ENCODE data around the gene DMBX1.

The DMBX1 gene

DNA sequence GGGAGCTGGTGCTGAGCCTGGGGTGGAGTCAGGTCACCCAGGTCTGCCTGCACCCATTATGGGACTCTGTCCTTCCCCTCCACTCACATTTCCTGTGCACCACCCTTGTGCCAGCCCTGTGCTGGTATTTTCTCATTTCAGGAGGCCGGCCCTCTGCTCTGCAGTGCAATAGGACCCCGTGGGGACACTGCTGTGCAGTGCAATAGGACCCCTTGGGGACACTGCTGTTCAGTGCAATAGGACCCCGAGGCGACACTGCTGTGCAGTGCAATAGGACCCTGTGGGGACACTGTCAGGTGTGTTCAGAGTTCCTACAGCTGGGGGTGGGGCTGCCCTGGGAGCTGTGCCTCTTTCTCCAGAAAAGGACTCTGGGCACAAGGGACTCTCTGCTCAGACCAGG is 36.2 kb upstream of the DMBX1 start:
- no peaks in the 10 kb centered on the region for H3K4me1 ChIP-seq (ENCODE audit: control insufficient read depth, low read length)
- H3K27me3 ChIP-seq (ENCODE audit: control insufficient read depth, low read length), result peaks cover 36% of the 10 kb centered on the region; the same call in 1 of the 2 replicates
- no peak overlapping the region for H3K4me3 ChIP-seq (ENCODE audit: low read length)

DNA sequence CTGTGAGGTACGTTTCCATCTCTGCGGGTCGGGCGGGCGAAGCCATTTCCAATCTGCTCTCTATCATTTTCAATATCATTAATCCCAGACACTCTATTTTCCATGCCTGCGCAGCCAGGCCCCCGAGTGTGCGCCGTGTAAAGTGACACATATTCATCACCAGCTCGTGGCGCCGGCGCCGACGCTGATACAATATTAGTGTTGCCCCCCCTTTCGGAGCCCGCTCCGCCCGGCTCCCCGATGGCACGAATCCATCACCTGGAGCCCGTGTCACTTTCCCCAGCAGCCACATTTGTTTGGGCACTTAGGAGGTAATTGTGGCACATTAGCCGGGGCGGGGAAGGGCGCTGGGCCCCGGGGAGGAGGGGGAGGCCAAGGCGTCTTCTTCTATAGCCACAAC is 33.7 kb upstream of the DMBX1 start:
- Histone ChIP-seq H3K79me2 (ENCODE audit: control insufficient read depth, low read length) (no peaks in the 10 kb centered on the region), H3K4me2 (ENCODE audit: low read length) (no peak overlapping the region), H3K4me1 (ENCODE audit: control insufficient read depth, low read length) (no peaks in the 10 kb centered on the region), H3K27me3 (ENCODE audit: control insufficient read depth, low read length) (peaks cover 35% of the 10 kb centered on the region; the same call in 1 of the 2 replicates), H3K9me2 (replicated peaks; ENCODE audit: control insufficient read depth, low read length) (no peaks in the 10 kb centered on the region), H3F3A (ENCODE audit: control insufficient read depth, insufficient read depth) (no peaks in the 10 kb centered on the region), H3K27ac (ENCODE audit: low read depth, low read length) (no peak overlapping the region), H3K36me3 (ENCODE audit: control insufficient read depth, low read length) (no peaks in the 10 kb centered on the region), H3K4me3 (ENCODE audit: low read length) (no peak overlapping the region), H4K20me1 (ENCODE audit: control insufficient read depth, insufficient read depth, low read depth, low read length) (no peaks in the 10 kb centered on the region), H3K9me3 (ENCODE audit: control insufficient read depth, insufficient read depth, low read length) (no peaks in the 10 kb centered on the region)
- no peak for TF ChIP-seq EZH2phosphoT487 (IDR thresholded peaks at IDR 0.05; ENCODE audit: borderline replicate concordance, low read length)
- TF ChIP-seq, protein P1, sequence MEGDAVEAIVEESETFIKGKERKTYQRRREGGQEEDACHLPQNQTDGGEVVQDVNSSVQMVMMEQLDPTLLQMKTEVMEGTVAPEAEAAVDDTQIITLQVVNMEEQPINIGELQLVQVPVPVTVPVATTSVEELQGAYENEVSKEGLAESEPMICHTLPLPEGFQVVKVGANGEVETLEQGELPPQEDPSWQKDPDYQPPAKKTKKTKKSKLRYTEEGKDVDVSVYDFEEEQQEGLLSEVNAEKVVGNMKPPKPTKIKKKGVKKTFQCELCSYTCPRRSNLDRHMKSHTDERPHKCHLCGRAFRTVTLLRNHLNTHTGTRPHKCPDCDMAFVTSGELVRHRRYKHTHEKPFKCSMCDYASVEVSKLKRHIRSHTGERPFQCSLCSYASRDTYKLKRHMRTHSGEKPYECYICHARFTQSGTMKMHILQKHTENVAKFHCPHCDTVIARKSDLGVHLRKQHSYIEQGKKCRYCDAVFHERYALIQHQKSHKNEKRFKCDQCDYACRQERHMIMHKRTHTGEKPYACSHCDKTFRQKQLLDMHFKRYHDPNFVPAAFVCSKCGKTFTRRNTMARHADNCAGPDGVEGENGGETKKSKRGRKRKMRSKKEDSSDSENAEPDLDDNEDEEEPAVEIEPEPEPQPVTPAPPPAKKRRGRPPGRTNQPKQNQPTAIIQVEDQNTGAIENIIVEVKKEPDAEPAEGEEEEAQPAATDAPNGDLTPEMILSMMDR (IDR thresholded peaks at IDR 0.05; ENCODE audit: low read depth, low read length, poor library complexity, severe bottlenecking), result no peak

More for the DNA sequence above, 36.2 kb upstream of the DMBX1 start:
- Histone ChIP-seq H4K20me1 (ENCODE audit: control insufficient read depth, insufficient read depth, low read depth, low read length) (no peaks in the 10 kb centered on the region), H3K9me2 (replicated peaks; ENCODE audit: control insufficient read depth, low read length) (no peaks in the 10 kb centered on the region), H3F3A (ENCODE audit: control insufficient read depth, insufficient read depth) (no peaks in the 10 kb centered on the region), H3K36me3 (ENCODE audit: control insufficient read depth, low read length) (no peaks in the 10 kb centered on the region), H3K9me3 (ENCODE audit: control insufficient read depth, insufficient read depth, low read length) (no peaks in the 10 kb centered on the region), H3K27ac (ENCODE audit: low read depth, low read length) (no peak overlapping the region), H3K79me2 (ENCODE audit: control insufficient read depth, low read length) (no peaks in the 10 kb centered on the region), H3K4me2 (ENCODE audit: low read length) (no peak overlapping the region)
- TF ChIP-seq EZH2phosphoT487 (IDR thresholded peaks at IDR 0.05; ENCODE audit: borderline replicate concordance, low read length), result no peak
- TF ChIP-seq, protein P1 (IDR thresholded peaks at IDR 0.05; ENCODE audit: low read depth, low read length, poor library complexity, severe bottlenecking), result no peak

DNA sequence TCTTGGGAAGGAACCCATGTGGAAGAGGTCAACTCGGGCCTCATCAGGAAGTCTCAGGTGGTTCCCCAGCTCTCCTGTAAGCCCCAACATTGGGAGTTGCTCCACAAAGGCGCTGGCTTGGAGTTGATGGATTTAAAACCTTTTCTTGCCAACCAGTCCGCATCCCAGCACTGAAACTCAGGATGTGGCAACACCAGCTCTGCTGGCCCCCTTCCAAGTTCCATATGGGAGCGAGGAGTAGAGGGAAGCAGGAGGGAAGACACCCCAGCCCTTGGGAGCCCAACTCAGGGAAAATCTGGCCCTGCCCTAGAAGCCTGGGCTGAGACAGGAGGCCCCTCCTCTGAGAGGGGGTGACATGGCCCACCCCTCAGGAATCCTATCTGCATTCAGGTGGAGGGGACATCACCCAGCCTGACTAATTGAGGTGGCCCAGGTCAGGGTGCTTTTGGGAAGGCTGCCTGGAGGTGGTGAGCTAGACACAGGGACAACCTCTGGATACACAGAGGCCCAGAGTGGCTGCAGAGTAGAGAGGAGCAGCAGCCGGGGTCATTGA is 33.1 kb upstream of the DMBX1 start:
- peaks cover 37% of the 10 kb centered on the region; the same call in 1 of the 2 replicates for H3K27me3 ChIP-seq (ENCODE audit: control insufficient read depth, low read length)

More for the DNA sequence above, 33.1 kb upstream of the DMBX1 start:
- Histone ChIP-seq H3K4me3 (ENCODE audit: low read length) (no peak overlapping the region), H3F3A (ENCODE audit: control insufficient read depth, insufficient read depth) (no peaks in the 10 kb centered on the region), H3K4me2 (ENCODE audit: low read length) (no peak overlapping the region), H4K20me1 (ENCODE audit: control insufficient read depth, insufficient read depth, low read depth, low read length) (no peaks in the 10 kb centered on the region), H3K79me2 (ENCODE audit: control insufficient read depth, low read length) (no peaks in the 10 kb centered on the region), H3K9me3 (ENCODE audit: control insufficient read depth, insufficient read depth, low read length) (no peaks in the 10 kb centered on the region), H3K27ac (ENCODE audit: low read depth, low read length) (no peak overlapping the region), H3K36me3 (ENCODE audit: control insufficient read depth, low read length) (no peaks in the 10 kb centered on the region), H3K4me1 (ENCODE audit: control insufficient read depth, low read length) (no peaks in the 10 kb centered on the region), H3K9me2 (replicated peaks; ENCODE audit: control insufficient read depth, low read length) (no peaks in the 10 kb centered on the region)
- TF ChIP-seq, protein P1 (IDR thresholded peaks at IDR 0.05; ENCODE audit: low read depth, low read length, poor library complexity, severe bottlenecking), result no peak
- no peak for TF ChIP-seq EZH2phosphoT487 (IDR thresholded peaks at IDR 0.05; ENCODE audit: borderline replicate concordance, low read length)
